ENCODE measurements around the gene LGR6. TPM values are rescaled to one million over a fixed set of nuclear protein-coding genes. Genes with fewer than 3 reads are reported as not detected.

The LGR6 gene
- total and polyA plus RNA-seq, 2 donors = 0.37 to 3.8 TPM

GRCh38 chr1:202361701-202362100 lies 168.1 kb downstream of the LGR6 start:
- Histone ChIP-seq H3K4me3 (ENCODE audit: low read depth, low read length) (no peak overlapping the region), H3K27ac (ENCODE audit: low read depth) (no peak overlapping the region), H3K4me1 (ENCODE audit: insufficient read depth) (no peaks in the 10 kb centered on the region), H3K36me3 (ENCODE audit: insufficient read depth) (no peaks in the 10 kb centered on the region)
- no peak for DNase-seq (ENCODE audit: extremely low spot score)
- 81% methylated on average over 3 of the region's 3 CpGs for WGBS

DNA sequence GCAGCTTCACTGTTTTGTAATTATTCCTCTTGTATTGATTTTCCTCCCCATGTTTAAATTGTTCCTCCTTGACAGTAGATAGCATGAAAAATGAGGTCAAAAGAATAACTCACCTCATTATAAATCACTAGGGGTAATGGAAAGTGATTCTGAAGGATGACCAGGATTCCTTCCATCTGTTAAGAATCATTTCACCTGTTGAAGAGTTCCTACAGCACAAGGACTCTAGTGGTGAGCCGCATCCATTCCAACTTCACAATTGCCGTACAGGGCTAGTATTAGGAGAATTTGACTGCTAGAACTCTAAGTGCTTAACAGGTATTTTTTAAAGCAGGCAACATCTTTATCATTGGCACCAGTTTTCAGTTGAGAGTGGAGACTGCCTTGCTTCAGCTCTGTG lies 168.6 kb downstream of the LGR6 start:
- Histone ChIP-seq H3K4me1 (ENCODE audit: insufficient read depth) (no peaks in the 10 kb centered on the region), H3K36me3 (ENCODE audit: insufficient read depth) (no peaks in the 10 kb centered on the region), H3K27ac (ENCODE audit: low read depth) (no peak overlapping the region), H3K4me3 (ENCODE audit: low read depth, low read length) (no peak overlapping the region)
- no peak for DNase-seq (ENCODE audit: extremely low spot score)
- WGBS = 97% methylated on average over 2 of the region's 2 CpGs

GRCh38 chr1:202365092-202365815 lies 171.7 kb downstream of the LGR6 start:
- WGBS = 83% methylated on average over 4 of the region's 4 CpGs
- Histone ChIP-seq H3K4me1 (ENCODE audit: insufficient read depth) (no peaks in the 10 kb centered on the region), H3K36me3 (ENCODE audit: insufficient read depth) (no peaks in the 10 kb centered on the region), H3K27ac (ENCODE audit: low read depth) (no peak overlapping the region), H3K4me3 (ENCODE audit: low read depth, low read length) (no peak overlapping the region)
- DNase-seq (ENCODE audit: extremely low spot score) = no peak

GRCh38 chr1:202367271-202367670 lies 173.7 kb downstream of the LGR6 start:
- H3K4me1 ChIP-seq (ENCODE audit: insufficient read depth) = no peaks in the 10 kb centered on the region
- H3K36me3 ChIP-seq (ENCODE audit: insufficient read depth) = no peaks in the 10 kb centered on the region
- no peak for DNase-seq (ENCODE audit: extremely low spot score)
- no peak overlapping the region for H3K4me3 ChIP-seq (ENCODE audit: low read depth, low read length)
- no peak overlapping the region for H3K27ac ChIP-seq (ENCODE audit: low read depth)
- WGBS = 75% methylated on average over 1 of the region's 1 CpG

Other genes with a start within 250 kb of the LGR6 start
- gene LMOD1, start 247.3 kb upstream of the LGR6 start, total RNA-seq = 71.7 TPM
- gene LMOD1, start 247.3 kb upstream of the LGR6 start, polyA plus RNA-seq = 731 TPM
- gene TIMM17A, start 238.3 kb upstream of the LGR6 start, total RNA-seq = 27.2 TPM
- gene TIMM17A, start 238.3 kb upstream of the LGR6 start, polyA plus RNA-seq = 42.0 TPM
- 24.0 TPM for gene RNPEP, start 211.2 kb upstream of the LGR6 start, total RNA-seq
- gene RNPEP, start 211.2 kb upstream of the LGR6 start, polyA plus RNA-seq = 31.6 TPM
- gene ELF3, start 183.2 kb upstream of the LGR6 start, total RNA-seq = 123 TPM
- 120 TPM for gene ELF3, start 183.2 kb upstream of the LGR6 start, polyA plus RNA-seq
- 0.05 TPM for gene GPR37L1, start 70.9 kb upstream of the LGR6 start, total RNA-seq
- gene GPR37L1, start 70.9 kb upstream of the LGR6 start, polyA plus RNA-seq = 0.10 TPM
- 19.2 TPM for gene ARL8A, start 49.1 kb upstream of the LGR6 start, total RNA-seq
- 39.8 TPM for gene ARL8A, start 49.1 kb upstream of the LGR6 start, polyA plus RNA-seq
- gene PTPN7, start 33.2 kb upstream of the LGR6 start, total RNA-seq = 1.2 TPM
- 1.2 TPM for gene PTPN7, start 33.2 kb upstream of the LGR6 start, polyA plus RNA-seq
- gene UBE2T, start 148.1 kb downstream of the LGR6 start, total RNA-seq = 23.7 TPM
- gene UBE2T, start 148.1 kb downstream of the LGR6 start, polyA plus RNA-seq = 7.4 TPM
- 352 TPM for gene PPP1R12B, start 154.9 kb downstream of the LGR6 start, total RNA-seq
- 293 TPM for gene PPP1R12B, start 154.9 kb downstream of the LGR6 start, polyA plus RNA-seq